ENCODE results near the gene MVP.

GRCh38 chr16:29876217-29876593 lies 55.9 kb downstream of the MVP start:
- TF ChIP-seq, protein P1, sequence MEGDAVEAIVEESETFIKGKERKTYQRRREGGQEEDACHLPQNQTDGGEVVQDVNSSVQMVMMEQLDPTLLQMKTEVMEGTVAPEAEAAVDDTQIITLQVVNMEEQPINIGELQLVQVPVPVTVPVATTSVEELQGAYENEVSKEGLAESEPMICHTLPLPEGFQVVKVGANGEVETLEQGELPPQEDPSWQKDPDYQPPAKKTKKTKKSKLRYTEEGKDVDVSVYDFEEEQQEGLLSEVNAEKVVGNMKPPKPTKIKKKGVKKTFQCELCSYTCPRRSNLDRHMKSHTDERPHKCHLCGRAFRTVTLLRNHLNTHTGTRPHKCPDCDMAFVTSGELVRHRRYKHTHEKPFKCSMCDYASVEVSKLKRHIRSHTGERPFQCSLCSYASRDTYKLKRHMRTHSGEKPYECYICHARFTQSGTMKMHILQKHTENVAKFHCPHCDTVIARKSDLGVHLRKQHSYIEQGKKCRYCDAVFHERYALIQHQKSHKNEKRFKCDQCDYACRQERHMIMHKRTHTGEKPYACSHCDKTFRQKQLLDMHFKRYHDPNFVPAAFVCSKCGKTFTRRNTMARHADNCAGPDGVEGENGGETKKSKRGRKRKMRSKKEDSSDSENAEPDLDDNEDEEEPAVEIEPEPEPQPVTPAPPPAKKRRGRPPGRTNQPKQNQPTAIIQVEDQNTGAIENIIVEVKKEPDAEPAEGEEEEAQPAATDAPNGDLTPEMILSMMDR (IDR thresholded peaks at IDR 0.05; ENCODE audit: poor library complexity, severe bottlenecking), result no peak
- TF ChIP-seq TAF1 (IDR thresholded peaks at IDR 0.05; ENCODE audit: low read depth) (no peak), EP300 (conservative IDR thresholded peaks at IDR 0.05; ENCODE audit: poor library complexity, severe bottlenecking) (no peak), POLR2AphosphoS5 (IDR thresholded peaks at IDR 0.05) (no peak)

Data from neural cell (in vitro differentiated cells).